Esophagus squamous epithelium (tissue), 4 donors: ENCODE measurements around the gene ERF.

Source experiments
- CTCF ChIP-seq, 6 experiments: fragments of 450-650 bp in 4 of 6; fragments of 200-600 bp in 2 of 6; sonication (generic) in 2 of 6; IDR thresholded peaks; one replicate each; pipeline ENCODE4 v1.5.1; 2016 to 2019; ENCODE audit warnings: antibody characterized with exemption in 6 of 6, mild to moderate bottlenecking in 4 of 6, moderate library complexity in 4 of 6
- POLR2A ChIP-seq, 4 donors: fragments of 450-650 bp; IDR thresholded peaks; one replicate each; pipeline ENCODE4 v1.6.1; 2017; ENCODE audit warnings: antibody characterized with exemption in 4 of 4, mild to moderate bottlenecking in 4 of 4, moderate library complexity in 3 of 4

- TF ChIP-seq POLR2A (IDR thresholded peaks at IDR 0.05) = no peak
- TF ChIP-seq CTCF (IDR thresholded peaks at IDR 0.05) = no peak
These were observed 29.8 kb downstream of the ERF start for GRCh38 chr19:42224940-42225717.
